GM21526 (cell line): ENCODE results near the gene RESP18.

ENCODE experiments used
- ATAC-seq: cut with Tn5 transposase; IDR thresholded peaks from one replicate; pipeline ENCODE4 v1.9.1; 2021; ENCODE audit warnings: moderate library complexity; ENCODE audit not compliant: unreplicated experiment, low FRiP score

Gene RESP18

DNA sequence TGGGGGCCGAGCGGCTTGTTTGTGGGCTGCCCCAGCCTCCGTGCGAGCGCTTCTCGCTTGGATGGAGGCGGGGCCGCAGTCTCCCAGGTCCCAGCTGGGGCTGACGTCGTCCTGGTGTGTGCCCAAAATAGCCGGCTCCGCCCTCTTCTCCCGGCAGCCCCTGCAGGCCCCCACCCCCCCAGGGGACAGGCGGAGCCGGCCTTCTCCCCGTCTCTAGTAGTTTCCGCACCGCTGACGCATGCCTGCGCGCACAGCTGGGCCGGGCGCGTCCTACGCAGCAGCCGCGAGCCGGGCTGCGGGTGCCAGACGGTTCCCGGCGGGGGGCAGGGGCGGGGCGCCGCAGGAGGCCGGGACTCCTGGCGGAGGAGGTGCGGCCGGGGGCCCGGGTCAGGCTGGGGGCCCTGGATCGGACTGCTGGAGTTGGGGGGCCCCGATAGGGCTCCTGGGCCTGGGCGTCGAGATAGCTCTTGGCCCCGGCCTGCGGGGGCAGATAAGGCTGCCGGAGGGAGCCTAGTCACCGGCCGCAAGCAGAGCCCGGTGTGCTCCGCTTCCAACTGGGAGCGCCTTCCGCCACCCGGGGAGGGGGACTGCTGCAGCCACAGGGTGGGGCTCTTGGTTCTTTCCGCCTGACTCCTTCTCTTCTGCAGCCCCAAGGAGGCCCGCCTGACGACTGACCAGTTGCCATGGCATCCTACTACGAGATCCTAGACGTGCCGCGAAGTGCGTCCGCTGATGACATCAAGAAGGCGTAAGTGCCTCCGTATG lies 53.2 kb downstream of the RESP18 start, which contains the start of gene DNAJB2:
Gene DNAJB2 (plus strand): TSS at position 216 of the 765 bp plus-strand sequence. CDS start 468 bp downstream, at position 684.
- ATAC-seq = peak; percentile 85

DNA sequence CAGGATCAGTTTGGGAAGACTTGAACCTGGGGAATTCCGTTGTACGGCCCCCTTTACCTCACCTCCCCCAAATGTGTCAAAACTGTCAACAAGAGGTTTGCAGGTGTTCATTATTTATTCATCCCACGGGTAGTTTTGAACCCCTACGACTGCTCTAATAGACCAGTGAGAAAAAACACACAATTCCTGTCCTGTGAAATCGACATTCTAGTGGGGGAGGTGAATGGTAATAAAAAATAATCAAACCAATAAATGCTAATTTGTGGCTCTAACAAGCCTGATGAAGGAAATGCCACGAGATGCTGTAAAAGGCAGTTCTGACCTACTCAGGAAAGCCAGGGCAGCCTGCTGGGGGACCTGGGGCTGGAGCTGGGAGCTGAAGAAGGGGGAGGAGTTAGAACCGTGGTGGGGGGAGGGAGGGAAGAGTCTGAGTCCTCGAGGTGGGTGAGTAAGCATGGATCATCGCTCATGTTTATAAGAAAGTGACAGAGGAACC lies 53.8 kb downstream of the RESP18 start:
- ATAC-seq = no peak

DNA sequence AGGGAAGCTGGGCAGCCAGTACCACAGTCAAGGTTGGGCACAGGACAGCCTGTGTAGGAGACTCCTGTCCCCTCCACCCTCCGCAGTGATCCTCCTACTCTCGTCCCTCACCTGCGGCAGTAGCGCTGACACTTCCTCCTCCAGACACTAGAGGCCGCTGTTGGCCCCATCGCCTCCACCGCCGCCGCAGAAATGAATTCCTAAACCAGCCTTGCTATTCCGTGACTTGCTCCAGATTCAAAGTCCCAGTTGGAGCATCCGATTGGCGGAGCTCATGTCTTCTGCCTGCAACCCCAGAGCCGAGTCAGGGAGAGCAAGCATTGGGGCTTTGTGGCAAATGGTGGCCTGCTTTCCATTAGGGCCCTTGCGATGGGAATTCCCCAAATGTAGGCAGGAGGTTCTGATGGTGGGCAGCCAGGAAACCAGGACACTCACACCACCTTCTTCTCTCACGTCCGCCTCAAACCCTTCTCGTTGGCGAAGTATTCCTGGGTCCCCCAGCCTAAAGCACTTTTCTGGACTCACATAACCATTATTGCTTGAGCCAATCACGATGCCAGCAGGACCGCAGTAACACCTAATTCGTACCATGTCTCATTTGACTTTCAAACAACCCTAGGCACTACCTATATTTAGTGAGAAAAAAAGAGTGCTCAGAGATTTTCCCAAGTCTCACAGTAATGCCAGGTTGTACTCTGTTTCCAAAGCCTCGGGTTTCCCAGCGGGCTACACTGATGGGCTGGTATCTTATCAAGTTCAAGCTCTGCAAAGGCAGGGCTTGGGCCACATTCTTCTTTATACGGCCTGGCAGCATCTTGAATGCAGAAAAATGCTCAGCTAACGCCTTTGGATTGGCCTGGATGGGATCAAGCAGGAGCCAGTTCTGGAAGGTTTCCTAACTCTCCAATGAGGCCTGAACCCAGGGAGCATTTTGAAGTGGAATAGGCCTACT lies 54.6 kb downstream of the RESP18 start:
- ATAC-seq = no peak
